GM12878 (cell line): ENCODE data around the gene IL6R. TPM values are rescaled to one million over a fixed set of nuclear protein-coding genes. Genes with fewer than 3 reads are reported as not detected.

ENCODE experiments used
- ATAC-seq: fragments of 200-7000 bp; cut with Tn5 transposase; 3 replicates; pipeline ENCODE4 v1.9.1; 2020; ENCODE audit warnings: mild to moderate bottlenecking, moderate library complexity
- BruUV-seq: library from RNA; stranded (reverse); fragments of 400-500 nt; replicated peaks from 2 replicates; lab custom pipeline; 2021; lab: Mats Ljungman, UMichigan
- CTCF ChIA-PET: fragments of 300-600 bp; sonication (Branson Sonifier 250); formaldehyde crosslinking; extraction: SDS; loops from one replicate; lab custom pipeline; 2021; ENCODE audit warnings: inconsistent platforms; lab: Yijun Ruan, JAX
- POLR2A ChIA-PET: fragments of 350-600 bp; formaldehyde crosslinking; extraction: SDS; loops from one replicate; lab custom pipeline; 2021; ENCODE audit warnings: inconsistent platforms; lab: Charles Lee
- RAD21 ChIA-PET: fragments of 300-600 bp; sonication (Branson Sonifier 250); formaldehyde crosslinking; loops from one replicate; lab custom pipeline; 2023; ENCODE audit warnings: antibody characterized with exemption; ENCODE audit not compliant: unreplicated experiment; lab: Charles Lee
- SMC1A ChIA-PET: fragments of 300-600 bp; sonication (Branson Sonifier 250); formaldehyde crosslinking; loops from one replicate; lab custom pipeline; 2023; ENCODE audit not compliant: unreplicated experiment, uncharacterized antibody; lab: Charles Lee
- DNase-seq: peaks from one replicate; pipeline ENCODE4 v3.0.0-alpha.2; 2011; ENCODE audit warnings: low read depth, low spot score
- FAIRE-seq: peaks from 3 replicates; lab custom pipeline; 2011; peaks lifted over from hg19 to GRCh38; lab: Jason Lieb, UNC
- H2AFZ ChIP-seq: 2 replicates; pipeline ENCODE4 v1.6.0; 2011; ENCODE audit warnings: low read depth, low read length, control low read depth; ENCODE audit not compliant: control insufficient read depth
- H3K27ac ChIP-seq: 2 replicates; pipeline ENCODE4 v1.5.1; 2011; ENCODE audit warnings: control low read depth; ENCODE audit not compliant: control insufficient read depth, insufficient read depth
- H3K27me3 ChIP-seq, 2 experiments: replicated peaks in 1 of 2; 2 replicates each; pipeline versions ENCODE4 v1.6.0 to v1.6.1; 2011; ENCODE audit warnings: low read length in 1 of 2; ENCODE audit not compliant: control insufficient read depth in 2 of 2, insufficient read depth in 2 of 2
- H3K36me3 ChIP-seq, 2 experiments: 2 replicates each; pipeline ENCODE4 v1.5.1; 2011; ENCODE audit warnings: low read length in 1 of 2; ENCODE audit not compliant: control insufficient read depth in 2 of 2, insufficient read depth in 2 of 2
- H3K4me1 ChIP-seq: 2 replicates; pipeline ENCODE4 v1.6.1; 2011; ENCODE audit warnings: mild to moderate bottlenecking, low read length, moderate library complexity, mixed read lengths; ENCODE audit not compliant: control insufficient read depth, insufficient read depth
- H3K4me2 ChIP-seq: 2 replicates; pipeline ENCODE4 v1.6.0; 2011; ENCODE audit warnings: control low read depth; ENCODE audit not compliant: control insufficient read depth, insufficient read depth
- H3K4me3 ChIP-seq: fragments of 200-600 bp; sonication (generic); 2 replicates; pipeline ENCODE4 v1.5.1; 2016
- H3K79me2 ChIP-seq: 2 replicates; pipeline ENCODE4 v1.6.0; 2011; ENCODE audit warnings: low read length; ENCODE audit not compliant: control insufficient read depth, insufficient read depth
- H3K9ac ChIP-seq: 2 replicates; pipeline ENCODE4 v1.8.0; 2011; ENCODE audit warnings: low read length, control low read depth, mixed read lengths; ENCODE audit not compliant: control insufficient read depth, insufficient read depth
- H3K9me3 ChIP-seq: replicated peaks from 3 replicates; pipeline ENCODE4 v1.5.1; 2011; ENCODE audit warnings: mild to moderate bottlenecking, low read length; ENCODE audit not compliant: control insufficient read depth, insufficient read depth
- H4K20me1 ChIP-seq: 2 replicates; pipeline ENCODE4 v1.6.0; 2011; ENCODE audit not compliant: control insufficient read depth, insufficient read depth
- BHLHE40 ChIP-seq, 2 experiments: fragments of 450-650 bp in 1 of 2; IDR thresholded peaks; 2 replicates each; pipeline ENCODE4 v1.6.1; 2011 to 2017; ENCODE audit warnings: low read depth in 2 of 2, borderline replicate concordance in 1 of 2, improper control_type of control experiment in 1 of 2, low read length in 1 of 2, mild to moderate bottlenecking in 1 of 2
- CBFB ChIP-seq: IDR thresholded peaks from 2 replicates; pipeline ENCODE4 v1.6.1; 2016; ENCODE audit warnings: antibody characterized with exemption, low read depth
- CHD1 ChIP-seq: IDR thresholded peaks from 2 replicates; pipeline ENCODE4 v1.6.1; 2012; ENCODE audit warnings: low read depth, low read length, improper control_type of control experiment
- FOS ChIP-seq: IDR thresholded peaks from 3 replicates; pipeline ENCODE4 v1.6.1; 2011; ENCODE audit warnings: borderline replicate concordance; ENCODE audit not compliant: insufficient read length; ENCODE audit errors: extremely low read depth
- GATAD2B ChIP-seq: fragments of 450-650 bp; conservative IDR thresholded peaks from 2 replicates; pipeline ENCODE4 v1.6.1; 2017; ENCODE audit warnings: low read depth, mild to moderate bottlenecking, moderate library complexity
- IRF3 ChIP-seq: fragments of 450-650 bp; IDR thresholded peaks from 2 replicates; pipeline ENCODE4 v1.6.1; 2014; ENCODE audit warnings: mild to moderate bottlenecking
- MYC ChIP-seq: IDR thresholded peaks from 2 replicates; pipeline ENCODE4 v1.6.1; 2011; ENCODE audit warnings: mild to moderate bottlenecking, low read length, moderate library complexity, inconsistent platforms; ENCODE audit not compliant: insufficient read depth, insufficient replicate concordance, insufficient read length, severe bottlenecking
- PAX5 ChIP-seq: IDR thresholded peaks from 2 replicates; pipeline ENCODE4 v1.6.1; 2011; ENCODE audit warnings: low read depth, low read length, borderline replicate concordance
- POLR2AphosphoS2 ChIP-seq: IDR thresholded peaks from 2 replicates; pipeline ENCODE4 v1.6.1; 2011; ENCODE audit warnings: low read depth, mild to moderate bottlenecking, low read length, improper control_type of control experiment, moderate library complexity
- POU2F2 ChIP-seq: IDR thresholded peaks from 3 replicates; pipeline ENCODE4 v1.6.1; 2011; ENCODE audit warnings: low read depth, mild to moderate bottlenecking, low read length, borderline replicate concordance
- RB1 ChIP-seq: fragments of 450-650 bp; formaldehyde crosslinking; IDR thresholded peaks from 2 replicates; pipeline ENCODE4 v1.6.1; 2017; ENCODE audit warnings: mild to moderate bottlenecking, borderline replicate concordance
- RBBP5 ChIP-seq: fragments of 200-600 bp; sonication (generic); conservative IDR thresholded peaks from 2 replicates; pipeline ENCODE4 v1.6.1; 2016
- RFX5 ChIP-seq: IDR thresholded peaks from 2 replicates; pipeline ENCODE4 v1.6.1; 2011; ENCODE audit warnings: low read depth, low read length, improper control_type of control experiment
- WRNIP1 ChIP-seq: IDR thresholded peaks from 2 replicates; pipeline ENCODE4 v1.6.1; 2011; ENCODE audit warnings: low read depth, low read length, improper control_type of control experiment, borderline replicate concordance
- ZNF274 ChIP-seq: IDR thresholded peaks from one replicate; pipeline ENCODE4 v1.8.0; 2011; ENCODE audit not compliant: insufficient read length, insufficient read depth
- WGBS: methylation state at CpG from one replicate; pipeline ENCODE4 v1.1.6; 2016; ENCODE audit warnings: low lambda C conversion rate; ENCODE audit not compliant: insufficient replicate concordance, insufficient coverage; ENCODE audit errors: missing lambda C conversion rate; 5-methylcytosine and 5-hydroxymethylcytosine counted together
- in situ Hi-C: fragments of 300-500 bp; cut with MboI; formaldehyde crosslinking; loops from 9 replicates; pipeline ENCODE4 v1.14.3; 2018; ENCODE audit warnings: mixed read lengths
- intact Hi-C: fragments of 100-400 bp; cut with micrococcal nuclease; formaldehyde crosslinking; loops from one replicate; pipeline ENCODE4 v1.14.2; 2022; ENCODE audit not compliant: unreplicated experiment
- polyA plus RNA-seq, 11 experiments: library from polyadenylated mRNA; depleted of rRNA in 4 of 11; unstranded in 6 of 11; stranded (reverse) in 5 of 11; fragments of >200 nt; fragmentation: Nextera tagmentation in 4 of 11; fragmentation: Illumina TruSeq in 1 of 11; extraction: Ambion mirVana in 4 of 11; extraction: Trizol in 1 of 11; gene quantifications; 1 replicate in 1 of 11; 2 replicates in 10 of 11; pipeline versions ENCODE4 v1.2.1 to v1.2.3, GENCODE V29; 2011 to 2016; ENCODE audit warnings: inconsistent platforms in 2 of 11, missing spikeins in 2 of 11, low read depth in 1 of 11
- total RNA-seq, 4 experiments: library from RNA; depleted of rRNA in 3 of 4; stranded (reverse); fragments of >200 nt in 3 of 4; fragmentation: Illumina TruSeq in 1 of 4; extraction: Trizol in 1 of 4; gene quantifications; 2 replicates each; pipeline versions ENCODE4 v1.2.1 to v1.2.3, GENCODE V29; 2013 to 2021

The IL6R gene
- total and polyA plus RNA-seq, 10 of the 15 experiments (the other 5 are each of a cell fraction or from before 2014, with no cell fraction given) = 1.9 to 43.4 (median 17.5) TPM

- Histone ChIP-seq H3K4me2 (no peak overlapping the region), H3K36me3 (no peaks in the 10 kb centered on the region), H3K4me1 (peaks cover 10% of the 10 kb centered on the region), H3K27ac (no peak overlapping the region), H3K27me3 (no peaks in the 10 kb centered on the region), H3K79me2 (no peaks in the 10 kb centered on the region), H2AFZ (no peak overlapping the region), H3K9me3 (no peaks in the 10 kb centered on the region; the same call in 2 of the 3 replicates), H4K20me1 (no peaks in the 10 kb centered on the region), H3K4me3 (no peak overlapping the region), H3K9ac (no peak overlapping the region)
- ChIA-PET RAD21 (interaction anchor here (0.8 to 1.6 kb wide), 5 partner anchors 9 to 74 kb away, joined by 3 to 11 read pairs (median 3); no protein-coding TSS in a partner anchor), CTCF (interaction anchor here (0.7 to 1.5 kb wide), 5 partner anchors 43 to 155 kb away, joined by 3 to 6 read pairs (median 3); no protein-coding TSS in a partner anchor), POLR2A (interaction anchor here (0.5 to 2.3 kb wide), 3 partner anchors 12 to 207 kb away, joined by 3 to 8 read pairs (median 3); no protein-coding TSS in a partner anchor), SMC1A (interaction anchor here (0.8 to 1.6 kb wide), 5 partner anchors 11 to 82 kb away, joined by 3 to 5 read pairs (median 4); no protein-coding TSS in a partner anchor)
- FAIRE-seq = no peak
- no peak for DNase-seq
- intact Hi-C loops = no loop called here
- no peak for TF ChIP-seq RBBP5
- TF ChIP-seq IRF3 = no peak
- no peak for TF ChIP-seq MYC
- in situ Hi-C loops = no loop called here
- BruUV-seq = no TSS peak
- WGBS = 84% methylated on average over 3 of the region's 4 CpGs
- no peak for ATAC-seq
These were observed 6.5 kb upstream of the IL6R start for GRCh38 chr1:154398678-154399077.

GRCh38 chr1:154400381-154400801 lies 4.8 kb upstream of the IL6R start:
- H3K4me2 ChIP-seq = no peak overlapping the region
- 49% methylated on average over 4 of the region's 4 CpGs for WGBS
- H4K20me1 ChIP-seq = no peaks in the 10 kb centered on the region
- H3K79me2 ChIP-seq = no peaks in the 10 kb centered on the region
- H3K9ac ChIP-seq = no peak overlapping the region
- peaks cover 22% of the 10 kb centered on the region for H3K4me1 ChIP-seq
- FAIRE-seq (no peak), ATAC-seq (no peak), DNase-seq (no peak)
- RAD21 ChIA-PET = interaction anchor here (1.0 to 1.3 kb wide), 3 partner anchors 11 to 65 kb away, joined by 3 to 9 read pairs (median 5); no protein-coding TSS in a partner anchor
- no TSS peak for BruUV-seq
- no peak overlapping the region for H3K27ac ChIP-seq
- in situ Hi-C loops = no loop called here
- no peaks in the 10 kb centered on the region for H3K27me3 ChIP-seq
- no peaks in the 10 kb centered on the region for H3K36me3 ChIP-seq
- intact Hi-C loops = no loop called here
- SMC1A ChIA-PET = interaction anchor here (0.6 to 2.5 kb wide), 10 partner anchors 9 to 532 kb away, joined by 3 to 10 read pairs (median 6); no protein-coding TSS in a partner anchor
- CTCF ChIA-PET = interaction anchor here (1.0 to 1.6 kb wide), 9 partner anchors 9 to 146 kb away, joined by 3 to 12 read pairs (median 4); no protein-coding TSS in a partner anchor
- no peaks in the 10 kb centered on the region; the same call in 2 of the 3 replicates for H3K9me3 ChIP-seq
- H2AFZ ChIP-seq = no peak overlapping the region
- POLR2A ChIA-PET = interaction anchor here (1.2 to 1.3 kb wide), 2 partner anchors 9 to 14 kb away, joined by 4 to 6 read pairs; no protein-coding TSS in a partner anchor
- no peak overlapping the region for H3K4me3 ChIP-seq
- TF ChIP-seq CBFB = no peak
- no peak for TF ChIP-seq CHD1
- no peak for TF ChIP-seq RB1
- no peak for TF ChIP-seq PAX5
- no peak for TF ChIP-seq POU2F2
- no peak for TF ChIP-seq POLR2AphosphoS2
- no peak for TF ChIP-seq RFX5
- TF ChIP-seq FOS = no peak
- no peak for TF ChIP-seq WRNIP1
- no peak for TF ChIP-seq GATAD2B
- no peak for TF ChIP-seq ZNF274
- no peak for TF ChIP-seq BHLHE40 (IDR thresholded peaks at IDR 0.05; ENCODE audit: borderline replicate concordance in 1 of 2, low read depth in 2 of 2, low read length in 1 of 2)
